Keratinocyte (primary cell): ENCODE results near the gene CNN3.

ENCODE experiments used
- EZH2 ChIP-seq: IDR thresholded peaks from one replicate; pipeline ENCODE4 v1.6.1; 2012; ENCODE audit warnings: inconsistent platforms, mild to moderate bottlenecking, low read length, moderate library complexity
- TF ChIP-seq, protein P1 (sequence below), 3 experiments: IDR thresholded peaks in 1 of 3; conservative IDR thresholded peaks in 1 of 3; optimal IDR thresholded peaks in 1 of 3; 2 replicates in 2 of 3; 3 replicates in 1 of 3; pipeline versions ENCODE3 to v1.5.1; 2011; ENCODE audit warnings: low read length in 3 of 3, mild to moderate bottlenecking in 3 of 3, moderate library complexity in 2 of 3, control low read depth in 1 of 3, inconsistent platforms in 1 of 3; ENCODE audit not compliant: insufficient read depth in 2 of 3; ENCODE audit errors: extremely low read depth in 1 of 3

DNA sequence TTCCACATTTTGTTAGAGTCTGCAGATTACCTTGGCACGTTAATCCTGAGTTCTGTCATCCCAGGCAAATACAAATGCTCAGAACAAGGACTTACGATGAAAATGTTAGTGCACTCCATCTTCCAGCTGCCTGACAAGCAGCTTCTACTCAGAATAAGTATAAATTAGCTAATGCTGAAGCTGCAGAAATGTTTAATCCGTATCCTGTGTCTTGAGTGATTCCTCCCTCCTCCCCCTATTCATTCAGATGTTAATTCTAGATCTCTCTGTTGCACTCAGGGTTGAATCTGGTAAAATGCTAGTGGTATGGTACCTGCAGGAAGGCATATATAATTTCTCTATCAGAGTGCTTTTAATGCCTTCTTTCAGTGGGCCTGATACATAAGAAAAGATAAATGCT, 39.8 kb downstream of the CNN3 start:
- TF ChIP-seq, protein P1, sequence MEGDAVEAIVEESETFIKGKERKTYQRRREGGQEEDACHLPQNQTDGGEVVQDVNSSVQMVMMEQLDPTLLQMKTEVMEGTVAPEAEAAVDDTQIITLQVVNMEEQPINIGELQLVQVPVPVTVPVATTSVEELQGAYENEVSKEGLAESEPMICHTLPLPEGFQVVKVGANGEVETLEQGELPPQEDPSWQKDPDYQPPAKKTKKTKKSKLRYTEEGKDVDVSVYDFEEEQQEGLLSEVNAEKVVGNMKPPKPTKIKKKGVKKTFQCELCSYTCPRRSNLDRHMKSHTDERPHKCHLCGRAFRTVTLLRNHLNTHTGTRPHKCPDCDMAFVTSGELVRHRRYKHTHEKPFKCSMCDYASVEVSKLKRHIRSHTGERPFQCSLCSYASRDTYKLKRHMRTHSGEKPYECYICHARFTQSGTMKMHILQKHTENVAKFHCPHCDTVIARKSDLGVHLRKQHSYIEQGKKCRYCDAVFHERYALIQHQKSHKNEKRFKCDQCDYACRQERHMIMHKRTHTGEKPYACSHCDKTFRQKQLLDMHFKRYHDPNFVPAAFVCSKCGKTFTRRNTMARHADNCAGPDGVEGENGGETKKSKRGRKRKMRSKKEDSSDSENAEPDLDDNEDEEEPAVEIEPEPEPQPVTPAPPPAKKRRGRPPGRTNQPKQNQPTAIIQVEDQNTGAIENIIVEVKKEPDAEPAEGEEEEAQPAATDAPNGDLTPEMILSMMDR (optimal IDR thresholded peaks at IDR 0.05 in 1 of 3, IDR thresholded peaks at IDR 0.05 in 1 of 3, conservative IDR thresholded peaks at IDR 0.05 in 1 of 3; ENCODE audit: extremely low read depth in 1 of 3, insufficient read depth in 2 of 3, low read length in 3 of 3): no peak
- no peak for TF ChIP-seq EZH2
